ENCODE data around the gene DLAT.
"Not testable (repeated sequence)": the region's sequence is repeated elsewhere in the genome, so short reads cannot be mapped to it uniquely, and the experiment has no call there.

DLAT gene

DNA sequence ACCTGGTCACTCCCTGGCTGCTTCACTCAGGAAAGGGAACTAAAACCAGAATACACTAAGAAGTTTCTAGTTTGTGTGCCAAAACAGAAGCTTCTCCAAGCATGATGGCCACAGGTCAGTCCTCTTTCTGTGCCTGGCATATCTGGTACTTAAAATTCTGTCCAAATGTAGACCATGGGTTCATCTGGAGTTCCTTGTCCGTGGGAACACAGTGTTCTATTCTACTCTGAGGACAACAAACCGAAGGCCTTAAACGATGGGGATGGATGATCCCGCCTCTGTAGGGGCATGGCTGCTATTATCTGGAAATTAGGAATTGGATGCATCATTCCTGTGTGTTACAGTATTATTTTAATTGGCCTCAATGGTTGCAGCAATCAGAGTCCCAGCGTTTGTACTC, 6.1 kb upstream of the DLAT start:
- no CpG with 5 or more reads among the region's 5 CpGs for WGBS (ENCODE audit: extremely low coverage, insufficient coverage, low lambda C conversion rate)
- no peaks in the 10 kb centered on the region for H3K79me2 ChIP-seq (ENCODE audit: control insufficient read depth, insufficient read depth, low read length)
- DNase-seq: no peak
- H3K4me2 ChIP-seq (ENCODE audit: low read length): no peak overlapping the region
- no peak overlapping the region for H3K18ac ChIP-seq (ENCODE audit: low read length)
- H3K27me3 ChIP-seq (ENCODE audit: insufficient read depth, low read length, poor library complexity): no peaks in the 10 kb centered on the region
- H3K9ac ChIP-seq (ENCODE audit: low read length): no peak overlapping the region
- H3K56ac ChIP-seq (ENCODE audit: low read length): no peak overlapping the region
- H3K36me3 ChIP-seq (ENCODE audit: control insufficient read depth, insufficient read depth, low read length): no peaks in the 10 kb centered on the region
- no peak overlapping the region for H3K4me3 ChIP-seq (ENCODE audit: low read length)
- H3K79me1 ChIP-seq (ENCODE audit: low read length): no peaks in the 10 kb centered on the region
- H3K27ac ChIP-seq (ENCODE audit: low read depth, low read length): no peak overlapping the region
- H3K4me1 ChIP-seq (ENCODE audit: control insufficient read depth, low read depth, low read length): no peaks in the 10 kb centered on the region
- no peak overlapping the region for H4K8ac ChIP-seq (ENCODE audit: low read depth, low read length)
- no peak overlapping the region for H2BK120ac ChIP-seq (ENCODE audit: low read depth, low read length)
- H2BK5ac ChIP-seq (ENCODE audit: low read length): no peak overlapping the region
- no peak overlapping the region for H4K5ac ChIP-seq (ENCODE audit: low read length)
- H3K23ac ChIP-seq (ENCODE audit: low read length): no peak overlapping the region
- H2AK5ac ChIP-seq (ENCODE audit: low read length): no peak overlapping the region
- no peak overlapping the region for H2BK15ac ChIP-seq (replicated peaks; ENCODE audit: low read depth)
- H3K4ac ChIP-seq (ENCODE audit: low read depth, low read length): no peak overlapping the region

GRCh38 chr11:112023104-112023503, 2.1 kb upstream of the DLAT start:
- Histone ChIP-seq H3K4me3 (ENCODE audit: low read length) (no peak overlapping the region), H4K8ac (ENCODE audit: low read depth, low read length) (no peak overlapping the region), H3K23ac (ENCODE audit: low read length) (no peak overlapping the region), H3K79me2 (ENCODE audit: control insufficient read depth, insufficient read depth, low read length) (peaks cover 7% of the 10 kb centered on the region), H3K4ac (ENCODE audit: low read depth, low read length) (no peak overlapping the region), H3K27me3 (ENCODE audit: insufficient read depth, low read length, poor library complexity) (no peaks in the 10 kb centered on the region), H3K56ac (ENCODE audit: low read length) (no peak overlapping the region), H2BK5ac (ENCODE audit: low read length) (no peak overlapping the region), H3K79me1 (ENCODE audit: low read length) (peaks cover 2% of the 10 kb centered on the region), H2AK5ac (ENCODE audit: low read length) (no peak overlapping the region), H3K9ac (ENCODE audit: low read length) (no peak overlapping the region), H3K4me2 (ENCODE audit: low read length) (no peak overlapping the region), H2BK15ac (replicated peaks; ENCODE audit: low read depth) (no peak overlapping the region), H3K4me1 (ENCODE audit: control insufficient read depth, low read depth, low read length) (no peaks in the 10 kb centered on the region), H2BK120ac (ENCODE audit: low read depth, low read length) (no peak overlapping the region), H3K18ac (ENCODE audit: low read length) (no peak overlapping the region), H3K36me3 (ENCODE audit: control insufficient read depth, insufficient read depth, low read length) (no peaks in the 10 kb centered on the region), H4K5ac (ENCODE audit: low read length) (no peak overlapping the region), H3K27ac (ENCODE audit: low read depth, low read length) (no peak overlapping the region)
- DNase-seq: no peak
- WGBS (ENCODE audit: extremely low coverage, insufficient coverage, low lambda C conversion rate): no CpG with 5 or more reads among the region's 3 CpGs

GRCh38 chr11:112024178-112024772, 933 bp upstream of the DLAT start:
- no peak overlapping the region for H2BK5ac ChIP-seq (ENCODE audit: low read length)
- peak overlapping the region; percentile 32 for H3K4me3 ChIP-seq (ENCODE audit: low read length)
- peak; percentile 47 for DNase-seq
- WGBS (ENCODE audit: extremely low coverage, insufficient coverage, low lambda C conversion rate): no CpG with 5 or more reads among the region's 10 CpGs
- peak overlapping the region; percentile 58 for H3K9ac ChIP-seq (ENCODE audit: low read length)
- no peak overlapping the region for H2AK5ac ChIP-seq (ENCODE audit: low read length)
- peak overlapping the region; percentile 65 for H4K8ac ChIP-seq (ENCODE audit: low read depth, low read length)
- no peak overlapping the region for H4K5ac ChIP-seq (ENCODE audit: low read length)
- H3K27me3 ChIP-seq (ENCODE audit: insufficient read depth, low read length, poor library complexity): no peaks in the 10 kb centered on the region
- no peaks in the 10 kb centered on the region for H3K4me1 ChIP-seq (ENCODE audit: control insufficient read depth, low read depth, low read length)
- peaks cover 2% of the 10 kb centered on the region for H3K79me1 ChIP-seq (ENCODE audit: low read length)
- peaks cover 3% of the 10 kb centered on the region for H3K36me3 ChIP-seq (ENCODE audit: control insufficient read depth, insufficient read depth, low read length)
- peaks cover 7% of the 10 kb centered on the region for H3K79me2 ChIP-seq (ENCODE audit: control insufficient read depth, insufficient read depth, low read length)
- no peak overlapping the region for H3K4ac ChIP-seq (ENCODE audit: low read depth, low read length)
- peak overlapping the region; percentile 41 for H3K4me2 ChIP-seq (ENCODE audit: low read length)
- no peak overlapping the region for H3K18ac ChIP-seq (ENCODE audit: low read length)
- no peak overlapping the region for H3K27ac ChIP-seq (ENCODE audit: low read depth, low read length)
- no peak overlapping the region for H2BK120ac ChIP-seq (ENCODE audit: low read depth, low read length)
- H3K23ac ChIP-seq (ENCODE audit: low read length): no peak overlapping the region
- peak overlapping the region; percentile 80 for H3K56ac ChIP-seq (ENCODE audit: low read length)
- H2BK15ac ChIP-seq (replicated peaks; ENCODE audit: low read depth): no peak overlapping the region

DNA sequence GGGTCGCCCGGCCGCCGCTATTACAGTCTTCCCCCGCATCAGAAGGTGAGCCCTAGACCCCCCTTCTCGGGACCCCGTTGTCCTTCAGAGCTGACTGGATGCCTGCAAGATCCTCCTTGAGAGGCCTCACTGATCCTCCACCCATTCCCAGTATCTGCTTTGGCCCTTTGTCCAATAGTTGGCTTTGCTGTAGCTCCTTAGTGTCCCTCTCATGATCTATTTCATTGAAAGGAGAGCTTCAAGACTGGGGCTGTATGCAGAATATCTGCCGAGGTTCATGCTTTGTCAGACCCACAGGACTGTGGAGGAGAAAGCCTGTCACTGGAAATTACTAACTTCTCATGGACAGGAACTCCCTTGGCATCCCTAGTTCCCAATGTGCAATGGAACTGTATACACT, 499 bp downstream of the DLAT start:
- Histone ChIP-seq H2BK15ac (replicated peaks; ENCODE audit: low read depth) (no peak overlapping the region), H3K4ac (ENCODE audit: low read depth, low read length) (peak overlapping the region; percentile 83), H3K27ac (ENCODE audit: low read depth, low read length) (no peak overlapping the region), H3K36me3 (ENCODE audit: control insufficient read depth, insufficient read depth, low read length) (peaks cover 7% of the 10 kb centered on the region), H3K56ac (ENCODE audit: low read length) (peak overlapping the region; percentile 89), H2BK120ac (ENCODE audit: low read depth, low read length) (no peak overlapping the region), H3K79me1 (ENCODE audit: low read length) (peaks cover 2% of the 10 kb centered on the region), H3K4me3 (ENCODE audit: low read length) (peak overlapping the region; percentile 83), H3K4me1 (ENCODE audit: control insufficient read depth, low read depth, low read length) (no peaks in the 10 kb centered on the region), H3K79me2 (ENCODE audit: control insufficient read depth, insufficient read depth, low read length) (peaks cover 7% of the 10 kb centered on the region), H3K23ac (ENCODE audit: low read length) (peak overlapping the region; percentile 7), H3K9ac (ENCODE audit: low read length) (peak overlapping the region; percentile 90), H4K5ac (ENCODE audit: low read length) (no peak overlapping the region), H2BK5ac (ENCODE audit: low read length) (no peak overlapping the region), H2AK5ac (ENCODE audit: low read length) (no peak overlapping the region), H3K4me2 (ENCODE audit: low read length) (peak overlapping the region; percentile 92), H3K18ac (ENCODE audit: low read length) (peak overlapping the region; percentile 16), H4K8ac (ENCODE audit: low read depth, low read length) (no peak overlapping the region), H3K27me3 (ENCODE audit: insufficient read depth, low read length, poor library complexity) (no peaks in the 10 kb centered on the region)
- WGBS (ENCODE audit: extremely low coverage, insufficient coverage, low lambda C conversion rate): no CpG with 5 or more reads among the region's 8 CpGs
- DNase-seq: peak; percentile 41

- not testable (repeated sequence) for H3K23ac ChIP-seq (ENCODE audit: low read length); H3K18ac ChIP-seq (ENCODE audit: low read length); DNase-seq; H3K27ac ChIP-seq (ENCODE audit: low read depth, low read length); H3K36me3 ChIP-seq (ENCODE audit: control insufficient read depth, insufficient read depth, low read length); H4K8ac ChIP-seq (ENCODE audit: low read depth, low read length); H3K4ac ChIP-seq (ENCODE audit: low read depth, low read length); H3K79me2 ChIP-seq (ENCODE audit: control insufficient read depth, insufficient read depth, low read length); H3K4me1 ChIP-seq (ENCODE audit: control insufficient read depth, low read depth, low read length); H3K4me2 ChIP-seq (ENCODE audit: low read length); H3K4me3 ChIP-seq (ENCODE audit: low read length); H2BK120ac ChIP-seq (ENCODE audit: low read depth, low read length); H3K79me1 ChIP-seq (ENCODE audit: low read length); H2BK15ac ChIP-seq (replicated peaks; ENCODE audit: low read depth); H4K5ac ChIP-seq (ENCODE audit: low read length); H3K56ac ChIP-seq (ENCODE audit: low read length); H3K27me3 ChIP-seq (ENCODE audit: insufficient read depth, low read length, poor library complexity); H2BK5ac ChIP-seq (ENCODE audit: low read length); H2AK5ac ChIP-seq (ENCODE audit: low read length); H3K9ac ChIP-seq (ENCODE audit: low read length)
- WGBS (ENCODE audit: extremely low coverage, insufficient coverage, low lambda C conversion rate): no CpG with 5 or more reads among the region's 49 CpGs
Measured at GRCh38 chr11:112026784-112027410, 1.7 kb downstream of the DLAT start.

DNA sequence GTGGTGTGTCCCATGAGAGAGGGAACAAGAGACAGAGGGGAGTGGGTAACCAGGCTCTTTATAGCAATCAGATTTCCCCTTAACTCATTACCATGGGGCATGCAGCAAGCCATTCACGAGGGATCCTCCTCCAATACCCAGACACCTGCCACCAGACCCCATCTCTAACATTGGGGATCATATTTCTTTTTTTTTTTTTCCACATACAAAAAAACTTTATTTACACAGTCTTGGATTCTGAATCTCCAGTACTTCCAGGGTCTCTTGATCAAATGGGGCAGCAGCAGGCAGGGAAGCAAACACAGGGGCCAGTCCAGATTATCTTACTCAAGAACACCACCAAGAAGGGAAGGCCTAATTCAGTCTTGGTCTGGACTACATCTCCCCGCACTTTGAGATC, 4.3 kb downstream of the DLAT start:
- Histone ChIP-seq H3K79me2 (ENCODE audit: control insufficient read depth, insufficient read depth, low read length) (peaks cover 7% of the 10 kb centered on the region), H3K4ac (ENCODE audit: low read depth, low read length) (no peak overlapping the region), H3K56ac (ENCODE audit: low read length) (no peak overlapping the region), H3K4me1 (ENCODE audit: control insufficient read depth, low read depth, low read length) (no peaks in the 10 kb centered on the region), H3K27ac (ENCODE audit: low read depth, low read length) (no peak overlapping the region), H3K9ac (ENCODE audit: low read length) (no peak overlapping the region), H3K4me3 (ENCODE audit: low read length) (no peak overlapping the region), H3K4me2 (ENCODE audit: low read length) (no peak overlapping the region), H3K23ac (ENCODE audit: low read length) (no peak overlapping the region), H4K8ac (ENCODE audit: low read depth, low read length) (peak overlapping the region; percentile 44), H3K79me1 (ENCODE audit: low read length) (peaks cover 2% of the 10 kb centered on the region), H2BK15ac (replicated peaks; ENCODE audit: low read depth) (no peak overlapping the region), H3K27me3 (ENCODE audit: insufficient read depth, low read length, poor library complexity) (no peaks in the 10 kb centered on the region), H3K18ac (ENCODE audit: low read length) (no peak overlapping the region), H2BK5ac (ENCODE audit: low read length) (no peak overlapping the region), H2BK120ac (ENCODE audit: low read depth, low read length) (no peak overlapping the region), H3K36me3 (ENCODE audit: control insufficient read depth, insufficient read depth, low read length) (peaks cover 11% of the 10 kb centered on the region), H4K5ac (ENCODE audit: low read length) (no peak overlapping the region), H2AK5ac (ENCODE audit: low read length) (no peak overlapping the region)
- no peak for DNase-seq
- WGBS (ENCODE audit: extremely low coverage, insufficient coverage, low lambda C conversion rate): no CpG with 5 or more reads among the region's 2 CpGs
